A673 (cell line): ENCODE data around the gene ASB3. TPM values are rescaled to one million over a fixed set of nuclear protein-coding genes. Genes with fewer than 3 reads are reported as not detected.

Source experiments
- BruUV-seq: library from RNA; stranded (reverse); fragments of 400-500 nt; replicated peaks from 2 replicates; lab custom pipeline; 2021; lab: Mats Ljungman, UMichigan
- CTCF ChIA-PET: fragments of 300-600 bp; sonication (Branson Sonifier 250); formaldehyde crosslinking; loops from one replicate; lab custom pipeline; 2022; ENCODE audit warnings: antibody characterized with exemption; lab: Charles Lee
- POLR2A ChIA-PET: fragments of 300-600 bp; sonication (Branson Sonifier 250); formaldehyde crosslinking; loops from one replicate; lab custom pipeline; 2022; ENCODE audit warnings: antibody characterized with exemption; ENCODE audit not compliant: low non-redundant PET; lab: Charles Lee
- DNase-seq: peaks from one replicate; pipeline ENCODE4 v3.0.0-alpha.2; 2015; ENCODE audit warnings: low spot score
- H3K27ac ChIP-seq: fragments of 200-600 bp; sonication (generic); 2 replicates; pipeline ENCODE4 v1.5.1; 2016; ENCODE audit warnings: mixed run types, low read depth, mild to moderate bottlenecking, mixed read lengths, antibody characterized with exemption, low read length; ENCODE audit not compliant: poor library complexity, severe bottlenecking
- H3K27me3 ChIP-seq: fragments of 200-600 bp; sonication (generic); replicated peaks from 2 replicates; pipeline ENCODE4 v1.6.1; 2017; ENCODE audit warnings: mixed run types, low read depth, mild to moderate bottlenecking, mixed read lengths, antibody characterized with exemption, low read length; ENCODE audit not compliant: insufficient read depth, poor library complexity
- H3K36me3 ChIP-seq: fragments of 200-600 bp; sonication (generic); 2 replicates; pipeline ENCODE4 v1.6.1; 2016; ENCODE audit warnings: mixed run types, mild to moderate bottlenecking, mixed read lengths, antibody characterized with exemption, low read length; ENCODE audit not compliant: insufficient read depth, poor library complexity, severe bottlenecking
- H3K4me1 ChIP-seq: fragments of 200-600 bp; sonication (generic); 2 replicates; pipeline ENCODE4 v1.6.1; 2017; ENCODE audit warnings: mixed run types, mild to moderate bottlenecking, mixed read lengths, antibody characterized with exemption, low read length; ENCODE audit not compliant: insufficient read depth, poor library complexity, severe bottlenecking
- H3K4me3 ChIP-seq: fragments of 200-600 bp; sonication (generic); 2 replicates; pipeline ENCODE4 v1.5.1; 2016; ENCODE audit warnings: low read depth, mixed run types, mild to moderate bottlenecking, mixed read lengths, low read length; ENCODE audit not compliant: poor library complexity, severe bottlenecking
- H3K9me3 ChIP-seq: fragments of 200-600 bp; sonication (generic); 2 replicates; pipeline ENCODE4 v1.6.1; 2016; ENCODE audit warnings: mixed run types, low read depth, mild to moderate bottlenecking, mixed read lengths, antibody characterized with exemption, low read length; ENCODE audit not compliant: poor library complexity, severe bottlenecking
- EZH2 ChIP-seq: fragments of 200-600 bp; sonication (generic); IDR thresholded peaks from 2 replicates; pipeline ENCODE4 v1.6.1; 2017; ENCODE audit warnings: borderline replicate concordance, low read depth, mild to moderate bottlenecking, mixed read lengths, antibody characterized with exemption, low read length; ENCODE audit not compliant: poor library complexity, severe bottlenecking
- intact Hi-C: fragments of 100-400 bp; cut with micrococcal nuclease; formaldehyde crosslinking; loops from one replicate; pipeline ENCODE4 v1.10.0; 2022; ENCODE audit not compliant: unreplicated experiment
- total RNA-seq: library from RNA; stranded (reverse); gene quantifications from 2 replicates; pipeline ENCODE4 v1.2.3, GENCODE V29; 2021
- TF ChIP-seq, protein P1 (sequence below): fragments of 300-800, 200-600 bp; sonication (generic); conservative IDR thresholded peaks from 2 replicates; pipeline ENCODE4 v1.5.1; 2017; ENCODE audit warnings: low read depth, mild to moderate bottlenecking, antibody characterized with exemption, low read length, moderate library complexity, mixed read lengths

Gene ASB3
- total RNA-seq, 1 experiment from 2014 or later = 18.7 TPM

DNA sequence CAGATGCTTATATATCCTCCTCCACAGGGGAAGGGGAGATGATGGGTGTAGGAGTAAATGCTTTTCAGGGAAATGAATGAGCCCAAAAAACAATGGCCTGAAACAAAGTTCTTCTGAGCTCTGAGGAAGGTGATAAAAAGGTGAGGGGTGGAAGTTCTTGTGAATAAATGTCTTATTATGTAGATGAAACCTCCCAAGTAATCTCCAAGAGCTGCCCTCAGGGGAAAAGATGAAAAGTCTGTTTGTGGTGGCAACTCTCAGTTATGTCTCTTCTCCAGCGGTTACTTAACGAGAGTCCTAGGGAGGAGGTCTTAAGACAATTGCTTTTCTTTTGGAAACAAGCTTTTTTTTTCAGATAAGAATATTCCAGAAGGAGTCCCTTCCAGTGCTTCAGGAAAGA is 134.6 kb downstream of the ASB3 start:
- no peaks in the 10 kb centered on the region for H3K36me3 ChIP-seq
- no peaks in the 10 kb centered on the region for H3K27me3 ChIP-seq
- POLR2A ChIA-PET = no interaction called here
- no peak for TF ChIP-seq EZH2
- TF ChIP-seq, protein P1, sequence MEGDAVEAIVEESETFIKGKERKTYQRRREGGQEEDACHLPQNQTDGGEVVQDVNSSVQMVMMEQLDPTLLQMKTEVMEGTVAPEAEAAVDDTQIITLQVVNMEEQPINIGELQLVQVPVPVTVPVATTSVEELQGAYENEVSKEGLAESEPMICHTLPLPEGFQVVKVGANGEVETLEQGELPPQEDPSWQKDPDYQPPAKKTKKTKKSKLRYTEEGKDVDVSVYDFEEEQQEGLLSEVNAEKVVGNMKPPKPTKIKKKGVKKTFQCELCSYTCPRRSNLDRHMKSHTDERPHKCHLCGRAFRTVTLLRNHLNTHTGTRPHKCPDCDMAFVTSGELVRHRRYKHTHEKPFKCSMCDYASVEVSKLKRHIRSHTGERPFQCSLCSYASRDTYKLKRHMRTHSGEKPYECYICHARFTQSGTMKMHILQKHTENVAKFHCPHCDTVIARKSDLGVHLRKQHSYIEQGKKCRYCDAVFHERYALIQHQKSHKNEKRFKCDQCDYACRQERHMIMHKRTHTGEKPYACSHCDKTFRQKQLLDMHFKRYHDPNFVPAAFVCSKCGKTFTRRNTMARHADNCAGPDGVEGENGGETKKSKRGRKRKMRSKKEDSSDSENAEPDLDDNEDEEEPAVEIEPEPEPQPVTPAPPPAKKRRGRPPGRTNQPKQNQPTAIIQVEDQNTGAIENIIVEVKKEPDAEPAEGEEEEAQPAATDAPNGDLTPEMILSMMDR = no peak
- no peaks in the 10 kb centered on the region for H3K4me1 ChIP-seq
- CTCF ChIA-PET = no interaction called here
- intact Hi-C loops = no loop called here
- H3K4me3 ChIP-seq = no peak overlapping the region
- no peak overlapping the region for H3K27ac ChIP-seq
- BruUV-seq = no TSS peak
- DNase-seq = no peak
- no peaks in the 10 kb centered on the region for H3K9me3 ChIP-seq

DNA sequence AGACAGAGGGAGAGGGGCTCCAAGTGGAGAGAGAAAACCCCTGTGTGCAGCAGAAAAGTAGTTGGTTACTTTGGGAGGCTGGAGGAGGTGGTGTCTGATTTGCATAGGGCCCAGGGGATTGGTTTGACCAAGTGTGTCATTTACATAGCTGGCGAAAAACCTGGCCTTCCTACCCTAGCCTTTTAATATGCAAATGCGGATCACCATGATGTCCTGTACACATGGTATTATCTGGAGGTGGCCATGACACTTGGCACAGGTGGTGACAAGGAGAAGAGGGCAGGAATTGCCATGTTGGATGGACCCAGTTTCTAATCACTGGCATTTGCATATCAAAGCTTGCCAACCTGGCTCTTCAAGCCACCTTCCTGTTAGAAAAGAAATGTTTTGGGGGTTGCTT is 140.0 kb downstream of the ASB3 start:
- no TSS peak for BruUV-seq
- H3K9me3 ChIP-seq = no peaks in the 10 kb centered on the region
- no peak for DNase-seq
- H3K27ac ChIP-seq = no peak overlapping the region
- intact Hi-C loops = no loop called here
- H3K27me3 ChIP-seq = no peaks in the 10 kb centered on the region
- no peaks in the 10 kb centered on the region for H3K36me3 ChIP-seq
- H3K4me3 ChIP-seq = no peak overlapping the region
- H3K4me1 ChIP-seq = no peaks in the 10 kb centered on the region
- POLR2A ChIA-PET = no interaction called here
- CTCF ChIA-PET = no interaction called here
- TF ChIP-seq, protein P1 = no peak
- TF ChIP-seq EZH2 = no peak

DNA sequence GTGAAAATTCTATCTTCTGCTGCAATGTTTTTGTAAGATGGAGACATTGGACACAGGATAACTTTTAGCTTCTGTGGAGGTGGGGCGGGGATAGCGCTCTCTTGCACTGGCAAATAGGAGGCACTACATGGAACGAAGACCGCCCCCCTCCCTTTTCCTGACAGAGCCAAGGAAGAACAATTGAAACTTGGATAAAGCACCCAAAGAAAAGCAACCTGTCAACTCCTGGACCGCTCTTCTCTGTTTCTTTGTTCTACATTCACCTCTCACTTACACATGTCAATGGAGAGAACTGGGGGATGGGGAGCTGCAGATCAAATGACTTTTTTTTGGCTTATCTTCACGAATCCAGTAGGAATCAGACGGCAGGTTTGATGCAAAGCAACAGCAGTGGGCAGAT is 145.5 kb downstream of the ASB3 start:
- POLR2A ChIA-PET = no interaction called here
- no TSS peak for BruUV-seq
- Histone ChIP-seq H3K4me1 (peaks cover 1% of the 10 kb centered on the region), H3K36me3 (no peaks in the 10 kb centered on the region), H3K4me3 (no peak overlapping the region), H3K27ac (no peak overlapping the region), H3K9me3 (no peaks in the 10 kb centered on the region), H3K27me3 (no peaks in the 10 kb centered on the region)
- CTCF ChIA-PET = no interaction called here
- intact Hi-C loops = no loop called here
- TF ChIP-seq, protein P1 = no peak
- TF ChIP-seq EZH2 = no peak
- no peak for DNase-seq
